Skeletal muscle tissue (tissue), 4 donors: ENCODE data around the gene MBD4. TPM values are rescaled to one million over a fixed set of nuclear protein-coding genes. Genes with fewer than 3 reads are reported as not detected.

Experiments used
- H3K27ac ChIP-seq: one replicate; pipeline ENCODE4 v1.7.0; 2013; ENCODE audit warnings: mild to moderate bottlenecking, low read depth, low read length, inconsistent platforms
- H3K27me3 ChIP-seq, 3 donors: one replicate each; pipeline ENCODE4 v1.7.0; 2013; ENCODE audit warnings: low read length in 3 of 3; ENCODE audit not compliant: control insufficient read depth in 3 of 3, insufficient read depth in 3 of 3
- H3K36me3 ChIP-seq, 3 donors: one replicate each; pipeline ENCODE4 v1.7.0; 2013; ENCODE audit warnings: low read length in 3 of 3; ENCODE audit not compliant: control insufficient read depth in 3 of 3, insufficient read depth in 3 of 3
- H3K4me1 ChIP-seq, 3 donors: one replicate each; pipeline ENCODE4 v1.7.0; 2013; ENCODE audit warnings: low read length in 3 of 3, mild to moderate bottlenecking in 3 of 3; ENCODE audit not compliant: control insufficient read depth in 3 of 3, insufficient read depth in 3 of 3
- H3K4me3 ChIP-seq, 3 donors: one replicate each; pipeline ENCODE4 v1.7.0; 2013; ENCODE audit warnings: low read length in 3 of 3
- H3K9ac ChIP-seq, 3 donors: one replicate each; pipeline ENCODE4 v1.7.0; 2013; ENCODE audit warnings: low read length in 3 of 3, mild to moderate bottlenecking in 3 of 3, moderate library complexity in 2 of 3, low read depth in 1 of 3
- H3K9me3 ChIP-seq, 3 donors: one replicate each; pipeline ENCODE4 v1.7.0; 2013; ENCODE audit warnings: low read length in 3 of 3; ENCODE audit not compliant: control insufficient read depth in 3 of 3
- total RNA-seq: library from RNA; depleted of rRNA; stranded (reverse); fragments of >200 nt; gene quantifications from one replicate; pipeline ENCODE4 v1.2.3, GENCODE V29; 2014
- donor health status: Osteomylitis.

Gene MBD4
- total RNA-seq, 1 donor from 2014 or later = 7.8 TPM

GRCh38 chr3:129425213-129425612, 14.5 kb downstream of the MBD4 start:
- no peaks in the 10 kb centered on the region for H3K27me3 ChIP-seq
- peaks cover 0 to 4% (median 4%) of the 10 kb centered on the region in 3 donors for H3K36me3 ChIP-seq
- H3K4me1 ChIP-seq = peaks cover 11 to 17% (median 12%) of the 10 kb centered on the region in 3 donors

GRCh38 chr3:129424185-129424841, 15.4 kb downstream of the MBD4 start:
- Histone ChIP-seq H3K27ac (no peak overlapping the region), H3K9me3 (no peaks in the 10 kb centered on the region), H3K4me1 (peaks cover 11 to 17% (median 12%) of the 10 kb centered on the region in 3 donors), H3K36me3 (no peaks in the 10 kb centered on the region), H3K9ac (no peak overlapping the region), H3K27me3 (no peaks in the 10 kb centered on the region), H3K4me3 (no peak overlapping the region)

More at GRCh38 chr3:129425213-129425612, 14.5 kb downstream of the MBD4 start:
- Histone ChIP-seq H3K4me3 (no peak overlapping the region), H3K27ac (no peak overlapping the region), H3K9ac (no peak overlapping the region), H3K9me3 (no peaks in the 10 kb centered on the region)

- H3K36me3 ChIP-seq = no peaks in the 10 kb centered on the region
- H3K27ac ChIP-seq = no peak overlapping the region
- peaks cover 2 to 6% (median 4%) of the 10 kb centered on the region in 3 donors for H3K4me1 ChIP-seq
- H3K9me3 ChIP-seq = no peaks in the 10 kb centered on the region
- H3K9ac ChIP-seq = no peak overlapping the region
- H3K4me3 ChIP-seq = no peak overlapping the region
- H3K27me3 ChIP-seq = no peaks in the 10 kb centered on the region
Observed at GRCh38 chr3:129422897-129423296, 16.9 kb downstream of the MBD4 start.

GRCh38 chr3:129421988-129422745, 17.6 kb downstream of the MBD4 start:
- Histone ChIP-seq H3K4me1 (peaks cover 0 to 2% (median 0%) of the 10 kb centered on the region in 3 donors), H3K9me3 (no peaks in the 10 kb centered on the region), H3K4me3 (no peak overlapping the region), H3K27me3 (no peaks in the 10 kb centered on the region), H3K9ac (no peak overlapping the region), H3K36me3 (no peaks in the 10 kb centered on the region), H3K27ac (no peak overlapping the region)

GRCh38 chr3:129421236-129421883, 18.4 kb downstream of the MBD4 start:
- Histone ChIP-seq H3K27ac (no peak overlapping the region), H3K9ac (no peak overlapping the region), H3K4me1 (peaks cover 0 to 2% (median 0%) of the 10 kb centered on the region in 3 donors), H3K9me3 (no peaks in the 10 kb centered on the region), H3K4me3 (no peak overlapping the region), H3K27me3 (no peaks in the 10 kb centered on the region), H3K36me3 (no peaks in the 10 kb centered on the region)

GRCh38 chr3:129419476-129419875, 20.3 kb downstream of the MBD4 start:
- Histone ChIP-seq H3K36me3 (no peaks in the 10 kb centered on the region), H3K27me3 (no peaks in the 10 kb centered on the region), H3K9me3 (no peaks in the 10 kb centered on the region), H3K4me3 (no peak overlapping the region), H3K27ac (no peak overlapping the region), H3K9ac (no peak overlapping the region), H3K4me1 (peaks cover 0 to 2% (median 0%) of the 10 kb centered on the region in 3 donors)

GRCh38 chr3:129418041-129418973, 21.4 kb downstream of the MBD4 start:
- H3K27ac ChIP-seq = no peak overlapping the region

GRCh38 chr3:129417326-129417725, 22.4 kb downstream of the MBD4 start:
- no peaks in the 10 kb centered on the region for H3K9me3 ChIP-seq
- H3K27ac ChIP-seq = no peak overlapping the region
- H3K27me3 ChIP-seq = no peaks in the 10 kb centered on the region
- H3K4me3 ChIP-seq = no peak overlapping the region
- peaks cover 0 to 2% (median 0%) of the 10 kb centered on the region in 3 donors for H3K4me1 ChIP-seq
- no peaks in the 10 kb centered on the region for H3K36me3 ChIP-seq
- no peak overlapping the region for H3K9ac ChIP-seq

More at GRCh38 chr3:129418041-129418973, 21.4 kb downstream of the MBD4 start:
- H3K9ac ChIP-seq = no peak overlapping the region
- H3K4me3 ChIP-seq = no peak overlapping the region
- H3K9me3 ChIP-seq = no peaks in the 10 kb centered on the region
- no peaks in the 10 kb centered on the region for H3K36me3 ChIP-seq
- H3K27me3 ChIP-seq = no peaks in the 10 kb centered on the region
- H3K4me1 ChIP-seq = peaks cover 0 to 2% (median 0%) of the 10 kb centered on the region in 3 donors

GRCh38 chr3:129416415-129416814, 23.3 kb downstream of the MBD4 start:
- Histone ChIP-seq H3K4me3 (no peak overlapping the region), H3K9me3 (no peaks in the 10 kb centered on the region), H3K27ac (no peak overlapping the region), H3K9ac (no peak overlapping the region), H3K27me3 (no peaks in the 10 kb centered on the region), H3K4me1 (peaks cover 0 to 2% (median 0%) of the 10 kb centered on the region in 3 donors), H3K36me3 (no peaks in the 10 kb centered on the region)
